Glomerular endothelial cell (primary cell): ENCODE data around the gene CADPS. TPM values are rescaled to one million over a fixed set of nuclear protein-coding genes. Genes with fewer than 3 reads are reported as not detected.

Experiments
- DNase-seq: peaks from one replicate; pipeline ENCODE4 v3.0.0-alpha.2; 2011; ENCODE audit warnings: low read depth, low spot score; ENCODE audit errors: extremely low read depth
- total RNA-seq: library from RNA; depleted of rRNA; stranded (reverse); fragments of >200 nt; gene quantifications from 2 replicates; pipeline ENCODE4 v1.2.3, GENCODE V29; 2015

The CADPS gene
- total RNA-seq, 1 donor from 2014 or later = not detected

GRCh38 chr3:62700357-62700756 lies 174.9 kb downstream of the CADPS start:
- DNase-seq = no peak

- DNase-seq = no peak
Measured at GRCh38 chr3:62699728-62700127, 175.5 kb downstream of the CADPS start.

- no peak for DNase-seq
Measured at GRCh38 chr3:62696011-62696410, 179.2 kb downstream of the CADPS start.

- no peak for DNase-seq
Measured at GRCh38 chr3:62688812-62689211, 186.4 kb downstream of the CADPS start.

GRCh38 chr3:62688050-62688449 lies 187.2 kb downstream of the CADPS start:
- no peak for DNase-seq

GRCh38 chr3:62686503-62687294 lies 188.5 kb downstream of the CADPS start:
- no peak for DNase-seq

- DNase-seq = no peak
Measured at GRCh38 chr3:62682826-62683225, 192.4 kb downstream of the CADPS start.

GRCh38 chr3:62679988-62680387 lies 195.2 kb downstream of the CADPS start:
- DNase-seq = no peak

- DNase-seq = no peak
Measured at GRCh38 chr3:62678841-62679240, 196.4 kb downstream of the CADPS start.

GRCh38 chr3:62677926-62678325 lies 197.3 kb downstream of the CADPS start:
- DNase-seq = no peak

- DNase-seq = no peak
Measured at GRCh38 chr3:62676689-62677271, 198.4 kb downstream of the CADPS start.

GRCh38 chr3:62675492-62675891 lies 199.7 kb downstream of the CADPS start:
- DNase-seq = no peak

GRCh38 chr3:62672988-62673313 lies 202.3 kb downstream of the CADPS start:
- DNase-seq = no peak

GRCh38 chr3:62672270-62672987 lies 202.8 kb downstream of the CADPS start:
- no peak for DNase-seq

GRCh38 chr3:62670351-62670750 lies 204.9 kb downstream of the CADPS start:
- DNase-seq = no peak

- no peak for DNase-seq
Measured at GRCh38 chr3:62669161-62669560, 206.1 kb downstream of the CADPS start.

GRCh38 chr3:62667714-62668113 lies 207.5 kb downstream of the CADPS start:
- no peak for DNase-seq

GRCh38 chr3:62665627-62666437 lies 209.4 kb downstream of the CADPS start:
- peak; percentile 9 for DNase-seq

- no peak for DNase-seq
Measured at GRCh38 chr3:62662677-62663076, 212.5 kb downstream of the CADPS start.

- no peak for DNase-seq
Measured at GRCh38 chr3:62659660-62660059, 215.6 kb downstream of the CADPS start.

- DNase-seq = no peak
Measured at GRCh38 chr3:62655691-62656063, 219.5 kb downstream of the CADPS start.
